NCI-H774 (cell line): ENCODE data around the gene SFMBT2.

Experiments
- DNase-seq: peaks from one replicate; lab custom pipeline; 2025; lab: John Stamatoyannopoulos, UW

Gene SFMBT2

DNA sequence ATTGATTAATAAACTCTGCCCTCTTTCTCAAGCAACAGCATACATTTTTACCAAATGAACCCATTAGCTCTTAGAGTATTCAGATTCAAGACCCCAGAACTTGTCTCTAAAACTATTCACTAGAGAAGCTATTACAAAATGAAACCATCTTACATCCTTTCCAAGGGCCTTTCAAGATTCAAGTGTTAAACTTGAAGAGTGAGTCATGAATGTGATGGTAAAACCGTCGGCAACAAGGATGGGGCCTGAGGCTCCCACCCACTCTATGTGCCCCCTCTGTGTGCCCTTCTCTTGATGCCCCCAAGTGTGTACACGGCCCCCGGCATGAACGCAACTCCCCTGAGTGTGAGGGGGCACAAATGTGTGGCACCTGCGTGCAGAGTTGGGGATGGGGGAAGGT is 46.4 kb downstream of the SFMBT2 start:
- DNase-seq: no peak

DNA sequence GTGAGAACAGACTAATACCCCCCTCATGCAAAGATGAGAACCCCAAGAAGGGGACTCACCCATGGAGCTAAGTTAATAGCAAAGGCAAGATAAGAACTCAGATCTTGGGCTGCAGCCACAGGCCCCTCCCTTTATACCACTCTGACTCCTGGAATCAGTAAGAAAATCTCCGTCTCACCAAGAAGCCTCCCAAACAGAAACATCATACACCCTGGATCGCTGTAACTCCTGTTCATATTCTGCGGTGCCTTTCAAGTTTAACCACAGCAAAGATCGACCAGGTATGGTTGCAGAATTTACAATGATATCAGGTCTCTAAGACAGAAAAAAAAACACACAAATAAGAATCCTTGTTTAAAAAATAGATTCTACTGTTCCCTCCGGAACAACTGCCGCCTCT is 47.1 kb downstream of the SFMBT2 start:
- DNase-seq: no peak

DNA sequence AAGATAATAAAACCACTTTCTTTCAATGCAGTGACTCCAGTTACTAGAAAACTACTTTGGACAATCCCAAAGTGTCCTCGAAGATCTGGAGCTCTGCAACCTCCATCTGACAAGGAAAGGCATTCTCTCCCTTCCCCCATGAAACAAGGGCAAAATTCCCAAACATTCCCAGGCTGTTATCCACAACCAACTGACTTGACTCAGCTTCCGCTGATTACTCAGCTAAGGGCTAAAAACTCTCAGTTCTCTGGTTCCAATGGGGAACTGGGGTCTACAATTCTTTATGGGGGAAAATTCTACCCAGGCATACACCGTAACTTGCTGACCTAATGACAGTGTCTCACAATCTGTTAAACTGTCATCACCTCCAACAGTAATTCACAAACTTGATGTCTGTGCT is 48.4 kb downstream of the SFMBT2 start:
- DNase-seq: no peak

DNA sequence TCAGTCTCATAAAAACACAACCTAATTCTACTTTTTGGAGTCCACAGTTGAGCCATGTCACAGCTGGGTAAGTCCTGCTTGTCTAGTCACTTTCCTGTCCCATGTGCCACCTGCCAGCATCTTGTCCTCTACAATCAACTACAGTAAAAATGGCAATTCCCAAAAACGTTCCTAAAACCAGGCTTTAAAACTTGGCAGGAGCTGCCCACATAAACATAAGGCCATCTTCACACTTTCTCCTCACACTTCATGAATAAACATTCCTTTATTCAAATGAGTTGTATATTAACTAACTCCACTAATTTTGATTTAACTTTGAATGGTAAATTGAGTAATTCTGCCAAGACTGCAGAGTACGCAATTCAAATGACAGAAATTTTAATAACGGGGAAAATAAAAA is 49.5 kb downstream of the SFMBT2 start:
- DNase-seq: no peak

DNA sequence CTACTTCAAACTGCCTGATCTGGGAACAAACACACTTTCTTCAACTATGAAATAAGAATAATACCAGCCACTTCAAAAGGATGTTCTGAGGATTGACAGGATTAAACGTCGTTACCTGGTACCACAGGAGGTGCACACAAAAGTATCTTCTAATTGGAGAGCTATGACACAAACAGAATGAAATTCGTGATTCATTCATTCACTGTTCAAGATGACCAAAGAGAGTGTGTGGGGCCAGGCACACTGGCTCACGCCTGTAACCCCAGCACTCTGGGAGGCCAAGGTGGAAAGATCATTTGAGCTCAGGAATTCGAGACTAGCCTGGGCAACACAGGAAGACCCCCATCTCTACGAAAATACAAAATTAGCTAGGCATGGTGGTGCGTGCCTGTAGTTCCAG is 50.9 kb downstream of the SFMBT2 start:
- DNase-seq: no peak

DNA sequence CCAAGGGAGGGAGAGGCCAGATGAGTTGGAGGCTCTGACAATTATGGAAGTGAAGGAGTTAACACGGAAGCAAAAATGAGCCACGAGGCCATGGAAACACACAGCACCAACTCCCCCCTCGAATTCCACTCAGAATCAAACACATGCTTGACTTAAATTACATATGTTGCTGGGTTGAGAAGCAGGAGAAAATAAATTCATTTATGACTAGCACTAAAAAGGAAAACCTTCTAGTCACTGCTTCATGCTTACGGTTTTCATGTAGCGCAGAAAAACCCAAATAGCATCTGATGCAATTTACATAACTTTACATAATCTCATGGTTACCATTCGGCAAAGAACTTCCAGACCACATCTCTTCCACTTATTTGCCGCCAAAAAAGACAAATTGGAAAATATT is 51.5 kb downstream of the SFMBT2 start:
- DNase-seq: no peak

DNA sequence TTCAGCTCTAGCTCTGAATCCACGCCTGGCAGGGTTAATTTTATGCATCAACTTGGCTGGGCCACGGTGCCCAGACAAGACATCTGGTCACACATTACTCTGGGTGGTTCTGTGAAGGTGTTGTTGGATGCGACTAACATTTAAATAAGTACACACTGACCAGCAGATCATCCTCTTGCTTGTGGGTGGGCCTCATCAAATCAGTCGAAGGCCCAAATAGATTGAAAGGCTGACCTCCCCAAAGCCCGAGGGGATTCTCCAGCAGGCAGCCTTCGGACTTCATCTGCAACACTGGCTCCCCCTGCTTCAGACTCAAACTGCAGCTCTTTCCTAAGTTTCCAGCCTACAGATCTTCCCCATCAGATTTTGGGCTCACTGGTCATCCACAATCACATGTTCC is 53.6 kb downstream of the SFMBT2 start:
- no peak for DNase-seq

DNA sequence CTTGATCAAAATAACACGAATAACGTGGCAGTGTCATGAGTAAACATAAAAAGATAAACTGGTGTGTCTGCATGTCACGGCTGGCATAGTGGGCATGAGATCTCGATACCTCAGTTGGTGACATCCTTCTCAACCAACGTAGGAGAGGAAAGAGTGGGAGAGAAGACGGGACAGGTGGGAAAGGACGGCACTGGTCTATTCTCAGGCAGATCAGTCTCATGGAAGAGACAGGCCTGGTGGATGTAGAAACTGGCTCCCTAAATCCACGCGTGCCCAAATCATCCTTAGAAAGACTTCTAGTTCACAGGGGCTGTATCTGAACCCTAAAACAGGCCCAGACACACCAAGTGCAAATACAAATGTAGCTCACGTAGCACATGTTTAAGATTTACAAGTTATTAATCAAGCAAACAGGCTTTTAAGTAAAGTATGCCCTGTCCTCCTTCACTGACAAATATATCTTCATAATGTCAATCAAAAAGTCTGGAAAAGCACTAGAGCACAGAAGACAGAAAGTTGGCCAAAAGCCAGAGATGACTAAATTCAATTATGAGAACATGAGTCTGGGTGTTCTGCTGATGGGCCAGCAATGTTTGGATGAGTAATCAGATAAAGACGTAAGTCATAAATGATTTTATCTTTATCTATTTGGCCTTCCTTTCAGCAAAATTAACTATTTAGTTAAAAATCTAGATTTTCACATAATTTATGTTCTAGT is 56.3 kb downstream of the SFMBT2 start:
- DNase-seq: no peak

DNA sequence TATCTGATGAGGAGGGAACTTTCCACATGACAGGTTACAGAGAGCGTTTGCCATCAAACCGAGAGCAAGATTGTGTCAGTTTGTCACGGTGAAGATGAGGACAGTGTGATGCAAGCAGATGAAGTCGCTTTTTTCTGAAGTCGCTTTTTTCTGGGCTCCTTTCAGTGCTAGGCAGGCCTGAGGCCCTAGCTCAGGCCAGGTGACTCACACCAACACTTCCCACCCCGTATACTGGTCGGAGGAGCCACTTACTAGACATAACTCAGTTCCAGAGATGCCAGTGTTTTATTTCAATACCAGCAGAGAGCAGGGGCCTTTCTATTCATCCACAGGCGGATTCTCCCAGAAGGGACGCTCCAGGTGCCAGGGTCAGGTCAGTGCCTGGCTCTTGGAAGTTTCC is 58.9 kb downstream of the SFMBT2 start:
- no peak for DNase-seq

DNA sequence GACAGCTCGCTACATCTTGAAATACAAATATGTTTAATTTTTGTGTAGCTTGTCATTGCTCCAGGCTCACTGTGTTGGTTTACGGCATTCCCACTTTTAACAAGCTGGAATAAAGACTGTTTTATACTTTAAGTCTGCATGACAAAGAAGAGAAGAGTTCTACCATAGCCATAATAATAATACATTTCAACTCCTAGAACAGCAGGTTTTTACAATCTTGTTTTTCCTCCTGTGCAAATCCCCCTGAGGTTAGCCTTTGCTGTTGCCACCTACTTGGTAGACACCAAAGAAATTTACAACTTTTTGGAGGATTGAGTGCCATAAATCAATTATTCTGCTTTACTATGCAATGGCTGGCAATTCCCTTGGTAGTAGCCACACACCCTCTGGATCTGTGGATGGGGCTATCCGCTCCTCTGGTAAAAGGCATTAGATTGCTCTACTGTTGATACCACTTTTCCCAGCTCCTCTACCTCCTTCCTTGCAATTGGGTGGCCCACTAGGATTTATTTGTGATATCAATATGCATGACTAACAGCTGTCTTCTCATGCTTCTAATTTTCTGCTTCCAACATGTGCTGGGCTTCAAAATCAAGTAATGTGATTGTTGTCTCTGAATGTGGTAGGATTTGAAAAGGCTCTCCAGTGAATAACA is 60.2 kb downstream of the SFMBT2 start:
- DNase-seq: no peak

DNA sequence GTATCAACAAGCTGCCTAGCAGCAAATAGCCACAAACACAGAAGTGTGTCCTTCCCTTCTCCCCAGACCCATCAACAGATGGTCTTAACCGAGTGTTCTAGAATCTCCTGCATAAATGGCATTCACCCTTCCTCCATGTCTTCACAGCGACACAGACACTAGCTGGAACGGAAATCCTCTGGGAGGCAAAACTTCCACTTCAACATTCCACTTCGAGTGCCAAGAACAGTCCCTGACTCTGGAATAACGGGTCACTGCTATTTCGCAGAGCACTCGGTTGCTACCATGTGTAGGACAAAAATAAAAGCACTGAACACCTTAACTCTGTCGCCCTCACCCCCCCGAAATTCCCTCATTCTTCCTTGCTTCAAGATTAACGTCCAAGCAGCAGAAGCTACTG is 65.1 kb downstream of the SFMBT2 start:
- no peak for DNase-seq

DNA sequence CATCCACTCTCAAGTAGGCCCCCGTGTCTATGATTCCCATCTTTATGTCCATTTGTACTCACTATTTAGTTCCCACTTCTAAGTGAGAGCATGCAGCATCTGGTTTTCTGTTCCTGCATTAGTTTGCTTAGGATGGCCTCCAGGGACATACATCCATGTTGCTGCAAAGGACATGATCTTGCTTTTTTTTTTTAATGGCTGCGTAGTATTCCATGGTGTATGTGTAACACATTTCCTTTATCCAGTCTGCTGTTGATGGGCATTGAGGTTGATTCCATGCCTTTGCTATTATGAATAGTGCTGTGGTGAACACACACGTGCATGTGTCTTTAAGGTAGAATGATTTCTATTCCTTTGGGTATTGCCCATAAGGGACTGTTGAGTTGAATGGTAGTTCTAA is 67.8 kb downstream of the SFMBT2 start:
- DNase-seq: no peak

DNA sequence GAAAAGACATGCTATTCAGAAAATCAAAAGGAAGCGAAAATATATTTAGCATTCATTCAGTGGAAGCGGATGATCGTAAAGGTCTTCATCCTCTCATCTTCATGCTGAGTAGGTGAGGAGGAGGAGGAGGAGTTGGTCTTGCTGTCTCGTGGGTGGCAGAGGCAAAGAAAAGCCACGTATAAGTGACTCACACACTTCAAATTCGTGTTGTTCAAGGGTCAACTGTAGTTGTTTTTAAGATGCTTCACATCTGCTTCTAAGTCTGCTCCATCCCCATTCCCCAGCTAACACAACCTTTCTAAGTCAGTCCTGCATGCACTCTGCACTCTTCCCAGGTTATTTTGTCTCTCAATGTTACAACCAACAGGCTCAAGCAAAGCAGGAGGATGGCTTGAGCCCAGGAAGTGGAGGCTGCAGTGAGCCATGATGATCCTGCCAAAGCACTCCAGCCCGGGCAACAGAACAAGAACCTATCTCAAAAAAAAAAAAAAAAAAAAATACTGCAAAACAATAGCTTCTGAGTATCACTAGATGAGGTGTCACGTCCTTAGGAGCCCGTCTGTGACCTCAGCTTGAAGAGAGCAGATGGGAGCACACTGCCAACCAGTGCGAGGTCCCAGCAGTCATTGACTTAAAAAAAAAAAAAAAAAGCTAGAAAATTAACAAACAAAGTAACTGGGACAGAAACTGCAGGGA is 70.5 kb downstream of the SFMBT2 start:
- DNase-seq: no peak

DNA sequence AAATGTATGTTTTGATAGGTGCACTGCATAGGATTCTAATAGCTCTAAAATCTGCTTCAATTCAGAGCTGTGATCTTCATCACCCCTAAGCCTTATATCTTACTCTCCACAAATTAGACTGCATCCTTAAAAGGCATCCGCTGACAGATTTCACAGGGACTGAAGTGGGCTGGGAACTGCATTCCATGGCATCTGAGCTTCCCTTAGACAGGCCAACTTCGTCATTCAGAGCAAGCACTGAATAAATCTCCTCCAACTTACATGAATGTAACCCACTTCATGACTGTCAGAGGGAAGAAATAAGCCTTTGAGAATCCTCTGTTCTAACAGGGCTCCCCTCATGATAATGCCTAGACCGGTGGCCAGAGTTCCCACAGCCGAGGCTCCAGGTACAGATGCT is 71.3 kb downstream of the SFMBT2 start:
- no peak for DNase-seq

DNA sequence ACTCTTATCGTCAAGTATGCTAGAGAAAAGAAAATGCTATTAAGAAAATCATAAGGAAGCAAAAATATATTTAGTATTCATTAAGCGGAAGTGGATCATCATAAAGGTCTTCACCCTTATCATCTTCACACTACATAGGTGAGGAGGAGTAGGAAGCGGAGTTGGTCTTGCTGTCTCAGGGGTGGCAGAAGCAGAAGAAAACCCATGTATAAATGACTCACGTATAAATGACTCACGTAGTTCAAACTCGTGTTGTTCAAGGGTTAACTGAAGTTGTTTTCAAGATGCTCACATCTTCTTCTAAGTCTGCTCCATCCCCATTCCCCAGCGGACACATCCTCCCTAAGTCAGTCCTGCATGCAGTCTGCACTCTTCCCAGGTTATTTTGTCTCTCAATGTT is 72.4 kb downstream of the SFMBT2 start:
- no peak for DNase-seq

DNA sequence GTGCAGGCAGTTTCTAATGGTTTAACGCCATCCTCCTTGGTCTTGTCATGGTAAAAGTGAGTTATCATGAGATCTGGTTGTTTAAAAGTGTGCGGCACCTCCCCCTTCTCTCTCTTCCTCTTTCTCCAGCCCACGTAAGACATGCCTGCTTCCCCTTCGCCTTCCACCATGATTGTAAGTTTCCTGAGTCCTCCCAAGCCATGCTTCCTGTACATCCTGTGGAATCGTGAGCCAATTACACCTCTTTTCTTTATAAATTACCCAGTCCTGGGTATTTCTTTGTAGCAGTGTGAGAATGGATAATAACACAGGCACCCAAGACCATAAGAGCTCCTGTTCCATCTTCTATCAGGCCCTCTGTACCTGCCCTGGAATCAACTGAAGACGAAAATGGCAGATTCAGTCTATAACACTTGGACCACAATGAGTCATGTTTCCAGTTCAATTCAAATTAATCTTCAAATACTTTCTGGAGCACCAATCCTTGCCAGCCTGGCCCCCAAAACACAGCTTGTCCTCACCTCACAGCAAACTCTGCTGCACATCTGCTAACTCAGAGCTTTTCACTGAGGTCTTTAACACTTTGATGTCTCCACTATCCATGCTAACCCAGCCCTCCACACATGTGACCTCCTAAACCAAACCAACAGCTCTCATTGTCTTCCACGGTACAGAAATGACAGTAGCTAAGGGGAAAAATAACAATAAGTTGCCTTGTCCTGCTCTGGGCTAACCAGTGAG is 73.2 kb downstream of the SFMBT2 start:
- no peak for DNase-seq

DNA sequence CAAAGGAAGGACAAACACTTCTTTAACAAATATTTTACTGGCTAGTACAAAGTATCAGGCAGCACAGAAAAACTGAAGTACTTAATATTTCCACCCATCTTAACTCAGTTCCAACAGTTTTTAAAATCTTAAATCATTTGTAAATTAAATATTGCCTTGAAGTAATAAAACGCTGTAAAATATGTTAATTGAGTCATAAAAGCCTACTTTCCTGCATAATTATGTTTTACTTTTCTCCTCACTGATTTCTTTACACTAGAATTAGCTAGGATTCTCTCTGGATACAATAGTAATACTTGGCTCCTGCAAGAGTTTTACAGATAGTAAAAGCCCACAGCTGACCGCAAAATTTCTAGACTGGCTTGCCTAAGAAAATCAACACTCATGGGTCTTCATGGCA is 74.9 kb downstream of the SFMBT2 start:
- DNase-seq: no peak

DNA sequence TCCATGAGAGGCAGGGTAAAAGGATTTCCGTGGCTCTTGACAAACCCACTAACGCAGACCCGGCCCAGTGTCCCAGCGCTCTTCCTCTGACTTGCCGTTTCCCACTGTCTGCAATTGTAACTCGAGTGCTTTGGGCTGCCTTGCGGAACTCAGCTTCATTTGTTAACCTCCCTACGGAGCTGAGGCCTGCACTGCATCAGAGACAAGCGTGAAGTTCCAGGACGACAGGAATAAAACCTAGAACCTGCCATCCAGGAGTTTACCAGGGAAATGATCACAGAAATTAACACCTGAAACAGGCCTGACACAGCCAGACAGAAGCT is 76.2 kb downstream of the SFMBT2 start:
- DNase-seq: no peak

DNA sequence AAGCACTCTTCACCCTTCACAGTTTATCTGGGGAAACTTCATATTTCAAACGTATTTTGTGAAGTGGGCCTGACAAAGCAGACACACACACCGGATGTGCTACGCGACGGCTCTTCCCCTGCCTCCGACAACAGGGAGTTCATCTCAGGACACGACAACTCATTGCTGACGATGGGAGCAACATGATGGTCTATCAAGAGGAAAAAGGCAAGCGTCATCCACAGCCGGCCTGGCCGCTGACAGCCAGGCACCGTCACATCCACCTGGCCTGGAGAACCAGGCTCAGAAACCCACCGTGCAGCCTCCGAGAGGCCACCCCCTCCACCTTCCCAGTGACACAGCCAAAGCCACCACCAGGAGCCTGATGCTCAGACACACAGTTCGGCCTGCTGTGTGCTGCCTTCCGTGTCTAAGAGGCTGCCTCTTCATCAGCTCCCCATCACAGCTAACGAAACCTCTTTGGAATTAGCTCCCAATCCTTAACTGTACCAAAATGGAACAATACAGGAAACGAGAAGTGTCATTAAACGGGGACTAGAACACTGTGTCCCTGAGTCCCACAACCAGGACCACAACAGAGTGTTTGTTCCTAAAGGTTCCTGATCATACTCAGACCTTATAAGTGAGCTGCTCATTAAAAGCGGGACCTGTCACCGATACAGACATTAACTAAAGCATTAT is 76.7 kb downstream of the SFMBT2 start:
- DNase-seq: no peak

DNA sequence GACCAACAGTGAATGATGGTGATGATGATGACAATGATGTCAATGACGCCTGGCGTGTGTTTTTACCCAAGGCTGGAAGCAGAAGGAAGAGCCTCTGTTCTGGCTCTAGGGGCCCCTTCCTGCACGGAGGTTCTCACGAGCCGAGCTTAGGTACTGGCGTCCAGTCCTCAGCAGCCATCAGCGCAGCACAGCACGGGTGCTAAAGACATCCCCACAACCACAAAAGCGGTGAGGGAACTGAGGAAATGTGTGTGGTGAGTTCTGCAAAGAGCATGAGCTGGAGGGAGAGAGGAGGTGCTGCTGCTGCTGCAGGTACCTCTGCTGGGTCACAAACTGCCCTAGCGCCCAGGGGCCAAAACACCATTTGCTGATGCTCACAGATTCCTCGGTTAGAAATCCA is 81.6 kb downstream of the SFMBT2 start:
- no peak for DNase-seq

DNA sequence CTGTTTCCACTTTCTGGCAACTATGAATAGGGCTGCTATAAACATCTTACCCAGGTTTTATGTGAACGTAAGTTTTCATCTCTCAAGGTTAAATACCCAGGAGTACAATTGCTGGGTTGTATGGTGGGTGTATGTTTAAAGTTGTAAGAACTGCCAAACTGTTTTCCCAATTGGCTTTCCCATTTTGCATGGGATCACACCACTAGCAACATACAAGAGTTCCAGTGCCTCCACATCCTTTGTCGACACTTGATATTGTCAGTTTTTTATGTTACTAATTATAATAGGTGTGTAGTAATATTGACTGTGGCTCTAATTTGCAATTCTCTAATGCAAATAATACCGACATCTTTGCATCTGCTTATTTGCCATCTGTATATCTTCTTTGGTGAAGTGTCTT is 82.9 kb downstream of the SFMBT2 start:
- DNase-seq: no peak

DNA sequence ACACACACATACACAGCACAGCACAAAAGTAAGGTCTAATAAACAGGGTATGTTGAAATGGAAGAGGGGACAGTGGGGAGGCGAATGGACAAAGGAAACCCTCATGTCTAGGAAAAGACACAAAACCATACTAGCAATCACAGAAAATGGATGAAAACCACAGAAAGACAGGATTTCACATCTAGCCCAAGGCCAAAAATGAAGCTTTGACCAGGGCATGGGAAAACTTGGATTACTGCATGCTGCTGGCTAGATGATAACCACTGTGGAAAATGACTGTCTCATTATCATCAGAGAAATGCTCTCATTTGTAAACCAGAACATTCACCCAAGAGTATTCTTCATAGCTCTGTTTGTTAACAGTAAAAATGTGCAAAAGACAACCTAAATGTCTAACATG is 88.2 kb downstream of the SFMBT2 start:
- DNase-seq: no peak
